ENCODE measurements around the gene MAST3. TPM values are rescaled to one million over a fixed set of nuclear protein-coding genes. Genes with fewer than 3 reads are reported as not detected.

Gene MAST3
- total RNA-seq, 4 donors from 2014 or later: 47.8 to 56.3 (median 52.0) TPM

DNA sequence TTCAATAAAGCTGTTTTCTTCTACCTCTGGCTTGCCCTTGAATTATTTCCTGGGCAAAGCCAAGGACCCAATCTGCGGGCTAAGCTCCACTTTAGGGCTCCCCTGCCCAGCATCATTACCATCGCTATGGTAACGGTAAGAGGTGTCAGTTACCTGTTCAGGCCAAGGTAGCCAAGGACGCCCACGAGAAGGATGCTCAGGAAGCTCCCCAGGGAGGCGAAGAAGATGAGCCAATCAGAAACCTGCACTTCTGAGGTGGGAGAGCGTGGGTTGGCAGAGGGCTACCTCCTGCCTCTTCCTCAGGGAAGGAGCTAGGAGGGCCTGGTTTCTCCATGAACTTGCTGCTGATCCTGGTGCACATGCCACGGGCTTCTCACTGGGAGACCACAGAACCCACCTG lies 35.5 kb upstream of the MAST3 start:
- TF ChIP-seq, protein P1, sequence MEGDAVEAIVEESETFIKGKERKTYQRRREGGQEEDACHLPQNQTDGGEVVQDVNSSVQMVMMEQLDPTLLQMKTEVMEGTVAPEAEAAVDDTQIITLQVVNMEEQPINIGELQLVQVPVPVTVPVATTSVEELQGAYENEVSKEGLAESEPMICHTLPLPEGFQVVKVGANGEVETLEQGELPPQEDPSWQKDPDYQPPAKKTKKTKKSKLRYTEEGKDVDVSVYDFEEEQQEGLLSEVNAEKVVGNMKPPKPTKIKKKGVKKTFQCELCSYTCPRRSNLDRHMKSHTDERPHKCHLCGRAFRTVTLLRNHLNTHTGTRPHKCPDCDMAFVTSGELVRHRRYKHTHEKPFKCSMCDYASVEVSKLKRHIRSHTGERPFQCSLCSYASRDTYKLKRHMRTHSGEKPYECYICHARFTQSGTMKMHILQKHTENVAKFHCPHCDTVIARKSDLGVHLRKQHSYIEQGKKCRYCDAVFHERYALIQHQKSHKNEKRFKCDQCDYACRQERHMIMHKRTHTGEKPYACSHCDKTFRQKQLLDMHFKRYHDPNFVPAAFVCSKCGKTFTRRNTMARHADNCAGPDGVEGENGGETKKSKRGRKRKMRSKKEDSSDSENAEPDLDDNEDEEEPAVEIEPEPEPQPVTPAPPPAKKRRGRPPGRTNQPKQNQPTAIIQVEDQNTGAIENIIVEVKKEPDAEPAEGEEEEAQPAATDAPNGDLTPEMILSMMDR (IDR thresholded peaks at IDR 0.05): no peak
- no peak for TF ChIP-seq POLR2A (IDR thresholded peaks at IDR 0.05)
- H3K27ac ChIP-seq: no peak overlapping the region

DNA sequence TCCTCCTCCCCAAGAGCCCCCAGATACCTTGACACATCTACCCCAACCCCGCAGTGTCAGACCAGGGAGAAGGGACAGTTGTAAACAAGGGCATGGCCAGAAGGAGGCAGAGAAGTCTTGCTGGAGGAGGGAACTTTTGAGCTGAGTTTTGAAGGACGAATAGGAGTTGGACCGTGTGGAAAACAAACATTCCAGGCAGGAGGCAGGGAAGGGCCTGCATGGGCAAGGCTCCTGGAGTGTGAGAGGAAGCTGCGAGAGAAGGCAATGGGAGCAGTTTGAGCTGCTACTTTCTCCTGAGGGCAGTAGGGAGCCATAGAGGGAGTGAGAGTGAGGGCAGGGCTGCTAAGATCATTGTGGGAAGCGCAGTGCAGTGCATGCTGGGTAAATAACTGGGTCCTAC lies 34.1 kb upstream of the MAST3 start:
- Histone ChIP-seq H3K36me3 (no peaks in the 10 kb centered on the region), H3K4me3 (no peak overlapping the region), H3K27ac (no peak overlapping the region), H3K4me1 (peaks cover 0 to 3% (median 1%) of the 10 kb centered on the region in 4 donors), H3K27me3 (no peaks in the 10 kb centered on the region), H3K9me3 (no peaks in the 10 kb centered on the region)
- no peak for TF ChIP-seq POLR2A (IDR thresholded peaks at IDR 0.05)
- TF ChIP-seq, protein P1 (IDR thresholded peaks at IDR 0.05): peak in 1 of 6 experiments; percentile 6
- DNase-seq: no peak

More for the DNA sequence above, 35.5 kb upstream of the MAST3 start:
- no peak overlapping the region for H3K4me3 ChIP-seq
- H3K27me3 ChIP-seq: no peaks in the 10 kb centered on the region
- DNase-seq: no peak
- no peaks in the 10 kb centered on the region for H3K36me3 ChIP-seq
- peaks cover 0 to 11% (median 7%) of the 10 kb centered on the region in 4 donors for H3K4me1 ChIP-seq
- no peaks in the 10 kb centered on the region for H3K9me3 ChIP-seq

DNA sequence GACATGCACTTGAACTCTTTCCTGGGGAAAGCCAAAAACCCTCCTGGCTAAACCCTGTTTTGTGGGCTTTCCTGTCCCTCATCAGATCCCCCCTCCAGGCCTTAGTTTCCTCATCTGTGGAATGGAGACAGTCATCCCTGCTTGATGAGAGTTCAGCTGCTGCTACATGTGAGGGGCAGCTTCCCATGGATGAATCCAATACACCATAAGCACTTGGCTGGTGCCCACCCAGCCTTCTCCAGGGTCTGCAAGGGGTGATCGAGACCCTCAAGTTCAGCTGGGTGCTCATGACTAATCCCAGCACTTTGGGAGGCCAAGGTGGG lies 32.4 kb upstream of the MAST3 start:
- DNase-seq: no peak
- Histone ChIP-seq H3K27ac (no peak overlapping the region), H3K36me3 (no peaks in the 10 kb centered on the region), H3K4me3 (no peak overlapping the region), H3K4me1 (no peaks in the 10 kb centered on the region), H3K27me3 (no peaks in the 10 kb centered on the region), H3K9me3 (no peaks in the 10 kb centered on the region)
- TF ChIP-seq, protein P1 (IDR thresholded peaks at IDR 0.05): no peak
- TF ChIP-seq POLR2A (IDR thresholded peaks at IDR 0.05): no peak

DNA sequence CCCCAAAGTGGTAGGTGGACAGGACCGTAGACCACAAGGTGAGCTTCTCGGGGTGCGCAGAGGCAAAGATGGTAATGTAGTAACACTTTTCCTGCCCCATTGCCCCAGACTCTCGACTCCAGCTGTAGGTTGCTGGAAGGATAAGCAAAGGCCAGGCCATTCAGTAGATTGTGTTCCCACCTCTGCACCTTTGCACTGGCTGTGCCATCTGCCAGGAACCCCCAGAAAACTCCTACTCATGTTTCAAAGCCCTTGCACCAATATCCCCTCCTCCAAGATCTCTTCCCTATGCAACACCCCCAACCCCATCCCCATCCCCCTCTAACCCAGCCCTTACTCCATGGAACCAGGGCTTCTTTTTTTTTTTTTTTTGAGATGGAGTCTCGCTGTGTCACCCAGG lies 29.2 kb upstream of the MAST3 start:
- TF ChIP-seq POLR2A (IDR thresholded peaks at IDR 0.05): no peak
- TF ChIP-seq, protein P1 (IDR thresholded peaks at IDR 0.05): no peak
- H3K27ac ChIP-seq: no peak overlapping the region

DNA sequence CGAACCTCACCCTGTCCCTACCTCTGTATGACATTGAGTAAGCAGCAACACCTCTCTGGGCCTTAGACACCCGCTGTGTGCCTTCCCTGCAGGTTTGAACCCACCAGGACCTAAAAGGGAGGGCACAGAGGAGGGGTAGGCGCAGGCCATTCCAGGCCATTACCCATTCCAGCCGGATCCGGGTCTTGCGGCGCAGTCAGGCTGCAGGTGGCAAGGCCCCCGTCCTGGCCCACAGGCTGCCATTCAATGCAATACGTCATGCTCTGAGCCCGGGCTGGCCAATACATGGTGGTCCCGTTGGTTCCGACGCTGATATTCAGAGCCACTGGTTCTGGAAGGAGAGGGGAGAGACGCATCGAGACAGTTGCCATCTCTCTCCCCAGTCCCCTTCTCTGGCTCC lies 28.2 kb upstream of the MAST3 start:
- no peaks in the 10 kb centered on the region for H3K27me3 ChIP-seq
- H3K36me3 ChIP-seq: no peaks in the 10 kb centered on the region
- TF ChIP-seq POLR2A (IDR thresholded peaks at IDR 0.05): no peak
- TF ChIP-seq, protein P1 (IDR thresholded peaks at IDR 0.05): no peak
- H3K4me1 ChIP-seq: no peaks in the 10 kb centered on the region
- no peak overlapping the region for H3K4me3 ChIP-seq
- H3K9me3 ChIP-seq: no peaks in the 10 kb centered on the region
- DNase-seq: no peak
- H3K27ac ChIP-seq: no peak overlapping the region

More for the DNA sequence above, 29.2 kb upstream of the MAST3 start:
- DNase-seq: no peak
- H3K36me3 ChIP-seq: no peaks in the 10 kb centered on the region
- H3K27me3 ChIP-seq: no peaks in the 10 kb centered on the region
- H3K4me1 ChIP-seq: no peaks in the 10 kb centered on the region
- H3K4me3 ChIP-seq: no peak overlapping the region
- no peaks in the 10 kb centered on the region for H3K9me3 ChIP-seq

DNA sequence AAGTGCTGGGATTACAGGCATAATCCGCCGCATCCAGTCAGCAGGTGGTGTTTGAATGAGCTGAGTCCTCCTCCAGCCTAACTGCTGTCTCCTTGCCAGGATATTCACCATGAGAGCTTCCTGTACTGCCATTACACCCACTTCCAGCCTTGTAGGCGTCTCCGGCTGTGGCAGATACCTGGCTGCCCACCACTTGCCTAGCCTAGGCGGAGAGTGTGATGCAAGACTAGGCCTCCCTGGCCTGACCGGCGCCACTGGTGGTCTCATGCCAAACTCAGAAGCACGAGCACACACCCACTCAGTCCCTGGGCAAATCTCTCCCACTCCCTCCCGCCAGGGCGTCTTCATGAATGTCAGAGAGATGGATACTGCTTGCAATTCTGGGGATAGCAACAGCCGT lies 27.4 kb upstream of the MAST3 start:
- Histone ChIP-seq H3K27ac (no peak overlapping the region), H3K4me1 (no peaks in the 10 kb centered on the region), H3K36me3 (no peaks in the 10 kb centered on the region), H3K27me3 (no peaks in the 10 kb centered on the region), H3K9me3 (no peaks in the 10 kb centered on the region), H3K4me3 (no peak overlapping the region)
- TF ChIP-seq, protein P1 (IDR thresholded peaks at IDR 0.05): no peak
- no peak for TF ChIP-seq POLR2A (IDR thresholded peaks at IDR 0.05)
- no peak for DNase-seq
